ENCODE measurements around the gene C16orf92.

Gene C16orf92

GRCh38 chr16:30063278-30063892 is 40.4 kb downstream of the C16orf92 start:
- DNase-seq = no peak

- no peak for DNase-seq
Measured at GRCh38 chr16:30063893-30064728, 41.1 kb downstream of the C16orf92 start.

- no peak for DNase-seq
Measured at GRCh38 chr16:30064729-30065101, 41.7 kb downstream of the C16orf92 start.

GRCh38 chr16:30065102-30065942 is 42.3 kb downstream of the C16orf92 start, which contains the start of gene ALDOA:
ALDOA (plus strand) TSS chr16:30065760; CDS start chr16:30066898, 1,138 bp downstream.
- peak; percentile 65 for DNase-seq

GRCh38 chr16:30065943-30066760 is 43.2 kb downstream of the C16orf92 start:
- DNase-seq = no peak

GRCh38 chr16:30066761-30067583 is 44.0 kb downstream of the C16orf92 start:
- DNase-seq = no peak

GRCh38 chr16:30067584-30067916 is 44.6 kb downstream of the C16orf92 start:
- no peak for DNase-seq

- DNase-seq = no peak
Measured at GRCh38 chr16:30068333-30068732, 45.3 kb downstream of the C16orf92 start.

- DNase-seq = no peak
Measured at GRCh38 chr16:30068750-30069610, 46.0 kb downstream of the C16orf92 start.

GRCh38 chr16:30069611-30070462 is 46.8 kb downstream of the C16orf92 start:
- no peak for DNase-seq

- DNase-seq = no peak
Measured at GRCh38 chr16:30070490-30070889, 47.5 kb downstream of the C16orf92 start.

Measured in 8988T (cell line).